ENCODE measurements around the gene EXOC4. TPM values are rescaled to one million over a fixed set of nuclear protein-coding genes. Genes with fewer than 3 reads are reported as not detected.
A peak's percentile ranks its signal among the peaks of the same experiment; 100 is the strongest.

EXOC4 gene
- total and polyA plus RNA-seq, 2 donors (not counting 3 experiments of a cell fraction or from before 2014, with no cell fraction given) = 20.3 to 73.1 TPM

DNA sequence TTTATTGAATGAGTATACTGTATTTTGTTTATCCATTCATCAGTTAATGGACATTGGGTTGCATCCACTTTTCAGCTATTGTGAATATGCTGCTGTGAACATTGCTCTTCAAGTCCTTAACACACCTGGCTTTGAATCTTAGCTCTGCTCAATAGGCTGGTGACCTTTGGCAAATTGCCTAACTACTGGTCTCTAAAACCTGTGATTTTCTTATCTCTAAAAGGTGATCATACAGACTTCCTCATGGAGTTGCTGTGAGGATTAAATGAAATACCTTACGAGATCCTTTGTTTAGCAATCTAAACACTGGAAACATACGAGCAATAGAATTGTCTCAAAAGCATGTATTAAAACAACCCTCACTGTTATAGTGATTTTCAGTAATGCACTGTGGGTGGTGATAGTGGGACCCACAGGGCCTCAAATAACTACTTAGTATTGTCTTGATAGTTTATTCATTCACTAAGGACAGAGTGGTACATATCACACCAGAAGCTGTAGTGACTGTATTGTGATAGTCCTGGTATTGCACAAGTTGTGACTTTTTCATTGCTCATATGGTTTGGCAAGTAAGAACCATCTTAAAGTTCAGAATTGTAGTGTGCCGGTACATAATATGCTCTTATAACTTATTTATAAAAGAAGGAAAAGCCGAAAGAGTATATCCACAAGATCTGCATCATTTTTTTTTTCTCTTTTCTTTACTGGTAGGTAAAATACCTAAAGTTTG lies 257.6 kb downstream of the EXOC4 start:
- H3K9me1 ChIP-seq (replicated peaks; ENCODE audit: control insufficient read depth, extremely low read depth, insufficient read depth, low read length) = no peaks in the 10 kb centered on the region
- H3K27me3 ChIP-seq (ENCODE audit: control insufficient read depth in 2 of 2, insufficient read depth in 2 of 2, low read length in 2 of 2) = no peaks in the 10 kb centered on the region
- no peak overlapping the region for H3K9ac ChIP-seq (replicated peaks; ENCODE audit: extremely low read depth, insufficient read depth, low read length)
- H3K4me3 ChIP-seq (replicated peaks in 1 of 3; ENCODE audit: insufficient read depth in 1 of 3, low read depth in 1 of 3, low read length in 3 of 3) = no peak overlapping the region
- H3K4me1 ChIP-seq (ENCODE audit: control insufficient read depth, extremely low read depth, insufficient read depth, low read length) = no peaks in the 10 kb centered on the region
- no peak overlapping the region for H2AFZ ChIP-seq (ENCODE audit: low read depth, low read length)
- dilution Hi-C loops (cut with MboI; ENCODE audit: extremely low pct_ligation_motif_present, low sequenced_read_pairs) = no loop called here
- no peaks in the 10 kb centered on the region for H3K79me2 ChIP-seq (ENCODE audit: control insufficient read depth, insufficient read depth, low read length)
- BruUV-seq (replicated peaks) = no TSS peak
- TF ChIP-seq, protein P1, sequence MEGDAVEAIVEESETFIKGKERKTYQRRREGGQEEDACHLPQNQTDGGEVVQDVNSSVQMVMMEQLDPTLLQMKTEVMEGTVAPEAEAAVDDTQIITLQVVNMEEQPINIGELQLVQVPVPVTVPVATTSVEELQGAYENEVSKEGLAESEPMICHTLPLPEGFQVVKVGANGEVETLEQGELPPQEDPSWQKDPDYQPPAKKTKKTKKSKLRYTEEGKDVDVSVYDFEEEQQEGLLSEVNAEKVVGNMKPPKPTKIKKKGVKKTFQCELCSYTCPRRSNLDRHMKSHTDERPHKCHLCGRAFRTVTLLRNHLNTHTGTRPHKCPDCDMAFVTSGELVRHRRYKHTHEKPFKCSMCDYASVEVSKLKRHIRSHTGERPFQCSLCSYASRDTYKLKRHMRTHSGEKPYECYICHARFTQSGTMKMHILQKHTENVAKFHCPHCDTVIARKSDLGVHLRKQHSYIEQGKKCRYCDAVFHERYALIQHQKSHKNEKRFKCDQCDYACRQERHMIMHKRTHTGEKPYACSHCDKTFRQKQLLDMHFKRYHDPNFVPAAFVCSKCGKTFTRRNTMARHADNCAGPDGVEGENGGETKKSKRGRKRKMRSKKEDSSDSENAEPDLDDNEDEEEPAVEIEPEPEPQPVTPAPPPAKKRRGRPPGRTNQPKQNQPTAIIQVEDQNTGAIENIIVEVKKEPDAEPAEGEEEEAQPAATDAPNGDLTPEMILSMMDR (IDR thresholded peaks at IDR 0.05; ENCODE audit: extremely low read depth in 1 of 2, insufficient read depth in 1 of 2, low read depth in 1 of 2, low read length in 2 of 2) = no peak
- no peak for TF ChIP-seq GATA2 (IDR thresholded peaks at IDR 0.05; ENCODE audit: insufficient read depth, insufficient read length, low read depth, low read length)
- no peak for TF ChIP-seq JUN (IDR thresholded peaks at IDR 0.05; ENCODE audit: borderline replicate concordance, insufficient read depth, insufficient read length, low read depth)
- no peak for TF ChIP-seq POLR2AphosphoS5 (IDR thresholded peaks at IDR 0.05; ENCODE audit: insufficient read depth, low read depth, low read length)
- TF ChIP-seq FOS (IDR thresholded peaks at IDR 0.05; ENCODE audit: borderline replicate concordance, insufficient read depth, low read length) = no peak
- no peak for TF ChIP-seq POLR2A (IDR thresholded peaks at IDR 0.05; ENCODE audit: low read depth, low read length)
- no peak for TF ChIP-seq MYC (IDR thresholded peaks at IDR 0.05; ENCODE audit: low read depth, low read length)
- TF ChIP-seq EZH2 (IDR thresholded peaks at IDR 0.05; ENCODE audit: borderline replicate concordance, low read depth, low read length, severe bottlenecking) = no peak
- TF ChIP-seq, protein P2, sequence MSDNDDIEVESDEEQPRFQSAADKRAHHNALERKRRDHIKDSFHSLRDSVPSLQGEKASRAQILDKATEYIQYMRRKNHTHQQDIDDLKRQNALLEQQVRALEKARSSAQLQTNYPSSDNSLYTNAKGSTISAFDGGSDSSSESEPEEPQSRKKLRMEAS (IDR thresholded peaks at IDR 0.05; ENCODE audit: insufficient read depth, insufficient read length) = no peak
- peak; percentile 37 for DNase-seq (ENCODE audit: low read depth, low spot score)
- FAIRE-seq = no peak
- no peaks in the 10 kb centered on the region for H4K20me1 ChIP-seq (replicated peaks; ENCODE audit: control insufficient read depth, extremely low read depth, insufficient read depth, low read length)
- no peak overlapping the region for H3K4me2 ChIP-seq (ENCODE audit: insufficient read depth, low read length)
- POLR2A ChIA-PET = no interaction called here
- intact Hi-C loops (cut with micrococcal nuclease) = no loop called here
- H3K36me3 ChIP-seq (ENCODE audit: control insufficient read depth in 2 of 2, extremely low read depth in 1 of 2, insufficient read depth in 2 of 2, low read length in 2 of 2) = no peaks in the 10 kb centered on the region
- H3K9me3 ChIP-seq (replicated peaks; ENCODE audit: control insufficient read depth, insufficient read depth, low read length) = no peaks in the 10 kb centered on the region
- CTCF ChIA-PET = no interaction called here
- H3K27ac ChIP-seq (ENCODE audit: insufficient read depth, low read depth, low read length) = no peak overlapping the region
